Stimulated activated CD8-positive, alpha-beta memory T cell treated with anti-CD3 and anti-CD28 coated beads, Interleukin-15, amount 100 ng/mL, for 24 hours (primary cell): Measurements from ENCODE around the gene GORASP2.
A peak's percentile ranks its signal among the peaks of the same experiment; 100 is the strongest.

Experiments used
- DNase-seq: peaks from one replicate; pipeline ENCODE4 v3.0.0-alpha.2; 2020; ENCODE audit warnings: low read depth

GORASP2 gene

DNA sequence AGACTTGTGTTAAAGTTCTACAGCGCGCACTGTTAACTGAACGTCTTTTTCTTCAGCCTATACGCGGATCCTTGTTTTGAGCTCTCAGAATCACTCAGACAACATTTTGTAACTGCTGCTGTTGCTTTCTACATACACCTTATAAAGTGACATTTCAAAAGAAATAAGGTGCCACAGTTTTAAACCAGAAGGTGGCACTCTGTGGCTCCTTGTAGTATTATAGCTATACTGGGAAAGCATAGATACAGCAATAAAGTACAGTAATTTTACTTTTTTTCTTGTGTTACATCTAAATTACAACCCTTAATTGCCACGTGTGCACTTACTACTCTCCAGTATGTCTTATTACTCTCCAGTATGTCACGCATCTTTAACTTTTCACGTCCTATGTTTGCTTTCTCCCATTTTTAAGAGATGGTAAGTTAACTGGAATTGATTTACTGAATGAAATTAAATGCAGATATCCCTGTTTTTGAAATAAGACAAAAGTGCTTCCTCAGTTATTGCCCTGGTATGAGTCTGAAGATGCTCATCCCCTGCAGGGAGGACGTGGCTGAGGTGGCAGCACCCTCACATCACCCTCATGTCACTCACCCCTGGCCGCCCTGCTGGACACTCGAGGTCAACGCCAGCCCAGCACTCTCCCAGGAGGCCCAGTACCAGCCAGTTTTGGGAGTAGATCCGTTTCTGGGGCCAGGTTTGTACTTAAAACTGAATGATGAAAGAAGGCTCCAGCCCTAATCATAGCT, 37.8 kb downstream of the GORASP2 start:
- no peak for DNase-seq

DNA sequence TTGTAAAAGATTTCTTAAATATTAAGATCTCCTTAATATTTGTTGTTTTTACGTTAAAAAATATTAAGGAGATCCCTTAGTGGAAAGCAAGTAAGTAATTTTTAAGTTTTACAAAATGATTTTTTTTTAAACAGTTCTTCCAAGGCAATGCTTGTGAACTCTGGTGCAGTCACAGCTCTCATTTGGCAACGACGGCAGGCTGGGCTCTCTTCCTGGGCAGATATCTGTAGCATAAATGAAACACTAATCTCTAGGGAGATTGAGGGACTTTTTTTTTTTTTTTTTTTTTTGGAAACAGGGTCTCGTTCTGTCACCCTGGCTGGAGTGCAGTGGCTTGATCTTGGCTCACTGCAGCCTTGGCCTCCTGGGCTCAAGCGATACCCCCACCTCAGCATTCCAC, 38.5 kb downstream of the GORASP2 start:
- no peak for DNase-seq

DNA sequence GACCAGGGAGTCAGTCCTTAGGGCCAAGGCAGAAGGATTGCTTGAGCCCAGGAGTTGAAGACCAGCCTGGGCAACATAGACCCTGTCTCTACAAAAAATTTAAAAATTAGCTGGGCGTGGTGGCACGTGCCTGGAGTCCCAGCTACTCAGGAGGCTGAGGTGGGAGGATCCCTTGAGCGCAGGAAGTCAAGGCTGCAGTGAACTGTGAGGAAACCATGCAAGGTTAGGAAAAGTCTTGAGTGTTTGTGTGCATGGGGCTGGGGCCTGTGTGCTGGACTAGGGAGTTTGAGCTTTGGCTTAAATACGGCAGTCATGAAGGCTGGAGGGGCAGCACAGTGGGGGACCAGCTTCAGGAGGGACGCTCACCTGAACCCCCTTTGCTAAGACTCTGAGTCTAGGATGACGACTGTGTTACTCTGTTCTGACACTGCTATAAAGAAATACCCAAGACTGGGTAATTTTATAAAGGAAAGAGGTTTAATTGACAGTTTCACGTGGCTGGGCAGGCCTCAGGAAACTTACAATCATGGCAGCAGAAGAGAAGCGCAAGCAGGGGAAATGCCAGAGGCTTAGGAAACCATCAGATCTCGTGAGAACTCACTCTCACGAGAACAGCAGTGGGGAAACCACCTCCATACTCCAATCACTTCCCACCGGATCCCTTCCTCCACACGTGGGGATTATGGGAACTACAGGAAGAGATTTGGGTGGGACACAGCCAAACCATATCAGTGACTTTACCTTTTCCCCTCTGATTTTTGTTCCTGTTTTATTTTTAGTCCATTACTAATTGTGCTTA, 39.4 kb downstream of the GORASP2 start:
- DNase-seq: no peak

DNA sequence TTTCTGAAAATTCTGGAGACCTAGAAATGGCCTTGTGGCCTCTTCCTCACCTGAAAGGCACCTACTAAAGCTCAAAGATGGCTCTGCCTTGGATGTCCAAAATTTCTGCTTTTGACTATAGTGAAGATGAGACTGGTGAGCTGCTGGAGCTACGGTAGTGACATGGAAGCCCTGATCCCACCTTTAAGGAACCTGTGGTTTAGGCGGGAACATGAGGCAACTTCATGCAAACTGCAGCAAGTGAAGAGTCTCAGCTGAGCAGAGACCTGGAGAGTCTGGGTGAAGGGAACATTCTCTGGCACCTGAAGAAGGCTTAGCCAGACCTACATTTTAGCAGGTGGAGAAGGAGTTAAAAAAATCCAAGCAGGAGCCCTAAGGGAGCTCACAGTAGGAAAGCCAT, 40.0 kb downstream of the GORASP2 start:
- no peak for DNase-seq

DNA sequence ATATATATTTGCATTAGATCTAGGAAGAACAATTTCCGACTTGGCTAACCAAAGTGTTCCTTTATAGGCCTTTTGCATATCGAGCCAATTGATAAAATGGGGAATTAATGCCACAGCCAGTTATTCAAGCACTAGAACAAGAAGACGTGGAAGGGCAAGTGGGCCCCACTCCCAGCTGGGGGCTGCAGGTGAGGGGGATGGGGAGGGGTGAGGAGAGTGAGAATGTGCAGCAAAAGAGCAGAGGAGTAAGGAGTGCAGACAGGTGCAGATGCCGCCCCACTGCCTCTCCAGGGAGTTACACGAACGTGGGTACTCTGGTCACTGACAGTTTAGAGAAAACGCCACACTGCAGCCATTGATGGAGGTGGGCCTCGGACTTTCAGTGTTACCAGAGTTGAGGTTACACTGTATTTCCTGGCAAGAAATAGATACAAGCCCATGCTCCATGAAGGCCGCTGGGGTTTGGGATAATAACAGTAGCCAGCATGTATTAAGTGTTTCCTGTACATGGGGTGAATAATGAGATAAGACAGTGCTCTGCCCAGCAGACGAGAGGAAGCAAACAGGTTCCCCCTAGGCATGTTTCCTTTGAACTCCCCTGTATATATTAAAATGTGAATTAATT, 40.9 kb downstream of the GORASP2 start:
- no peak for DNase-seq

DNA sequence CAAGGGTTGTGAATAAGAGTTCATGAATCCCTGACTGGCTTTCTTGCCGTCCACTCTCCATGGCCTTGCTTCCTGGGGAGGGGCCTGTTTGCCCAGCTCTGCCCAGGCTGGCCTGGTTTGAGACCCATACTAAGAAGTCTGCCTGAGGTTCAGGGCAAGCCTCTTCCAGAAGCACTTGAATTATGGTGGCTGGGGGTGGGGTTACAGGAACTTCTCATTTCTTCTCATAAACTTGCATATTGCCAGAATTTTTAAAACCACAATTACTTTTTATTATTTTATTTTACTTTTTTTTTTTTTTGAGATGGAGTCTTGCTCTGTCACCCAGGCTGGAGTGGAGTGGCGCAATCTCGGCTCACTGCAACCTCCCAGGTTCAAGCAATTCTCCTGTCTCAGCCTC, 42.0 kb downstream of the GORASP2 start:
- DNase-seq: no peak

DNA sequence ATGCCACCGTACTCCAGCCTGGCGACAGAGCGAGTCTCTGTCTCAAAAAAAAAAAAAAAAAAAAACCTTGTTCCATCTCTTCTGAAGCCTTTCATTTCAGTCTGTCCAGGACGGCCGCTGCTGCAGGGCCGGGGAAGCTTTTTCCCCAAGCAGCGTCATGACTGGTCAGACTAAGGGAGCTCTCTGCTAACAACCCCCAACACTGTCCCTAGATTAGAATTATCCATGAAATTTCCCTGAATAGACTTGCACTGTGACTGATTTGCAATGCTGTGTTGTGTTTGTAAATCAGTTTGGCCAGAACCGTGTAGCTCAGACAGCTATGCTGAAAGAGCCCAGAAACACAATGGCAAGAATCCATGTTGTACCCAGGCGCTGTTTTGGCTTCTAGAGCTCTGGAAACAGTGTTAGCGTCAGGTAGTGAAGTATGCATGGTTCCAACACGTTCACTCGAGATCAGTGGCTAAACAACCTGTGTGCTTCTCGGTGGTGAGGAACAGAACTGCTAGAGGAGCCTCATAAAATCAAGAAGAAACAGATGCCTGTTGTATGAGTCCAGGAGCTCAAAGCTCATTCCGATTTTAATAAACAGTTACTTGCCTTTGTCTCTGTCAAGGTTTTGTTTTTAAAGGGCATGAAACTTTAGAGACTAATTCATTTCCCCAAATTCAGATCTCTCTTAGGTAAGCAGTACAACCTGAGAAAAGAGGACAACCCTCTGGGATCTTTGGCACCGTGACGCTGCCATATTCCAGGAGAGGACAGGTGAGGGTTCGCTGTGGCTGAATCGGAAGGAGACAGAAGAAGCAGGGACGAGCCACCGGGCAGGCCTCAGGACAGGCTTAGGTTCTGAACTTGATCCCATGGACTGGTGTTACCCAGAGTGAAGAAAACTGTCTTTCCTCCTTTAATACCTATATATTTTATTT, 43.5 kb downstream of the GORASP2 start:
- DNase-seq: no peak

DNA sequence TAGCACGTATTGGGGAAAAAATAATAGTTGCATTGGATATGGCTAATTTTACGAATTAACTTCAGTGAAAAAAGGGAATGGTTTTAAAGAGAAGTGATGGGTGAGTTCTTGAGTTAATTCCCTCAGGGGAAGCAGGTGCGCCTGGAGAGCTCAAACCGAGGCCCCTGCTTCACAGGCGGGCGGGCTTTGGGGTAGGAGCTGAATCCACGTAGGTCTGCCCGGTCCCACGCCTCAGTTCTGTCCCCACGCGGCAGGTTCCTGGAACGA, 44.1 kb downstream of the GORASP2 start:
- DNase-seq: no peak

DNA sequence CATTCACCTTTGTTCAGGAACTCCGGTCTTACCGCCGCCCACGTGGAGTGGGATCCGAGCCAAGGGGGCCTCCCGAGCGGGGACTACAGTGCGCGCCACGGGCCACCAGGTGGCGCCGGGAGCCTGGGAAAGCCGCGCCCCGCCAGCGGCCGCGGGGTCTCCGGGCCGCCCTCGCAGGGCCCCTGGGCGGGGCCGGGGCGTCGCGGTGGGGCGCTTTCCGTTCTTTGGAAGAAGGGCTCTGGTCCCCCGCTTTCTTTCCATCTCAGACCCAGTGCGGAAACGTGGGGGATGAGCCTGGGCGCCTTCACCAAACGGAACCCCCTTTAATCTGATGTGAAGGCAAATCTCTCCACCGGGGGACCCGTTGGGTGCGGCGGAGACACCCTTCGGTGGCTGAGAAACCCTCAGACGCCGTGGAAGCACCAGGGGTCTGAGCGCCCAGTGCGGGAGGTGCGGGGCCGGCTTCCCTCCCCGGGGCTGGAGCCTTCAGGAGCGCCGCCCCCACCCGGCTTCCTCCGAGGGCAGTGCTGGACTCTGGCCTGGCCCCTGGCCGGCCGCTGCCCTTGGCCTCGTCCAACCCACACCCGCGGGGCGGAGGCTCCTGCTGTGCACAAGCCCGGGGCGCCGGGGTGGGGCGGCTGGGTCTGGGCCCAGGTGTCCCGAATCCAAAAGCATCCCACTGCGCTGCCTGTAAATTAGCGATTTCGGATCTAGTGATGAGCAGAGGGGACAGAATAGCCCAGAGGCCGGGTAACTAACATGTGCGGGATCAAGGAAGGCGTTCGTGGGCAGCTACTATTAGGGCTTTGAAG, 44.6 kb downstream of the GORASP2 start:
- peak; percentile 81 for DNase-seq

DNA sequence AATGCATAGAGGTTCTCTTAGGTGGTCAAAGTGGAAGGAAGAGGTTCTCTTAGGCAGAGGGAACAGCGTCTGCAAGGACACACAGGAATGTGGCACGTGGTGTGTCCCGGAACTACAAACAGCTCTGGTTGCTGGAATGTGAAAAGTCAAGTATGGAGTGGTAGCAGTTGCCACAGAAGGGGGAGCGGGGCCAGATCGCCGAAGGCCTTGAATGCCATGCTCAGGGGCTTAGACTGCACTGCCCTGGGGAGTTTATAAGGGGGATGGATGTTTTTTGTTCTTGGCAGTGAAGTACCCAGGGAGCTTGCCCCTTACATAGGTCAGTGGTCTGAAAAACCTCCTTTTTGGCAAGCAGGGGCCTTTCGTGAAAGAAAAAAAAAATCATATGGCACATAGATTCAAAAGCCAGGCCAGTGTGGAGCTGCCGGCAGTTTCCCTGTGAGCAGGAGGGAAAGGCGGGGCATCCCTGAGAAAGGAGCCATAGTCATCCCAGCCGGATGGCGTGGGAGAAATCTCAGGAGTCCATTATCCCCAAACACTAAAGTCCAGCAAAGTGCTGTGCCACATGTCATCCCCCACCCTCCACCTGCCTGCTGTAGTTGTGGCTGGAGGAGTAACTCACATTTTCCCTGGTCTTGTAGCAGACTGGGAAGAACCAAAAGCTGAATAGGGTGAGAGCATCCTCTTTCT, 45.4 kb downstream of the GORASP2 start:
- DNase-seq: no peak

DNA sequence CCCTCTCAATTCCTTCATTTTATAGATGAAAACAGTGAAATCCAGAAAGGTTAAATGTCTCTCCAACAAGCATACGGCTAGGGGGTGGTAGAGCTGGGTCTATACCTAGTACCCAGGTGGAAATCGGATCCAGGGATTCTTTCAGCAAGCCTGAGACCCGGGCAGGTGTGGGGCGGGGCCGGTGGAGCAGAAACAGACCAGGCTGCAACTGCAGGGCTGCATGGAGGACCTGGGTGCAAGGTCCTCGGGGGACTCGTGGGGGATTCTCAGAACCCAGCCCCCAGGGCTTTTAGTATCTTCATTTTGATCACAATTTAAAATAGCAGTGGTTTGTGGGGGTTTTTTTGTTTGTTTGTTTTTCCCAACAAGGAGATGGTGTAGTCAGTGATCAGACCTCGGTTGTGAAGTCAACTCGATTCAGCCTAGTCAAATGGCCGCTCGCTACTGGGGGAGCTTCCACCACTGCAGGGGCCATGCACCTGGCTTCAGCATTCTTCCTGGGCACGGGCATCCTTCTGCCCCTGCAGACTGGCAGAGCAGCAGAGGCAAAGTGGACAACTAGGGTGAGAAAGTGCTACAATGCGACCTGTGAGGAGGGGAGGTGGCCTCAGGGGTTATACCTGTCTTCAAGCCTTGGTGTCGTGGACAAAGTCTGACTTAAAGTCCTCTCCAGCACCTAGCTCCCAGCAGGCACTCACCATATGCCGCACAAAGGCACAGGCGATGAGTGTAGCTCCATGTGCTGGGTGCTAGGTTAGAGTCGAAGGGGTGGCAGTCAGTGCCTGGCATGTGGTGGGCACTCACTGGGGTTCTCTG, 46.3 kb downstream of the GORASP2 start:
- no peak for DNase-seq

DNA sequence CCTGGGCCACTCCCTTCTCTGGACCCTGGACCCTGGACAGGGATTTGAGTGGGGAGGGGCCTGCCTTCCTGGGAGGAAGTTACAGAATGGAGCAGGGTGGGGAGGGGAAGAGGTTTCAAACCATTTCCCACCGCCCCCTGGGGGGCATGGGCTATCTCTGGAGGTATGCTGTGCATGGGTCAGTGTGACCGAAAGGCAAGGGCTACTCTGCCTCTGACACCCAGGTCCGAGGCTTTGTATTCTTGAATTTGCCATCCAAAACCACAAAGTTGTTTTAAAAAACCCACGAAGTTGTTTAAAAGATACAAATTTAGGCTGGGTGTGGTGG, 46.9 kb downstream of the GORASP2 start:
- no peak for DNase-seq

DNA sequence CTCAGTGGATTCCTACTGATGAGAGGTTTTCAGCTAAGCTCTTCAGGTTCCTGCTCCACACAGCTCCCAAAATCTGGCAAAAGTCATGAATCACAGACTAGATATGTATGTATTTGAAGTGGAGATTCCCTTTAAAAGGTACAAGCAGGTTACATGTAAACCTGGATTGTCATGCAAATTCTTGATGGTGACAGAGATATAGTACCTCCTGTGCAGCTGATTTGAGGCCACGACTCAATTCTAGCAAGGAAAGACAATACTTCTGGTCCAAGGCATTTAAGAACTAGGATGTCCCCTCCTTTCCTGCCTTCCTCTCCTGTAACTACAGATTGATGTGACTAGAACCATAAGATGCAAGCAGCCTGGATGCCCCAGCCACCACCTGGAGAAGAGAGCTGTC, 55.0 kb downstream of the GORASP2 start:
- DNase-seq: no peak

DNA sequence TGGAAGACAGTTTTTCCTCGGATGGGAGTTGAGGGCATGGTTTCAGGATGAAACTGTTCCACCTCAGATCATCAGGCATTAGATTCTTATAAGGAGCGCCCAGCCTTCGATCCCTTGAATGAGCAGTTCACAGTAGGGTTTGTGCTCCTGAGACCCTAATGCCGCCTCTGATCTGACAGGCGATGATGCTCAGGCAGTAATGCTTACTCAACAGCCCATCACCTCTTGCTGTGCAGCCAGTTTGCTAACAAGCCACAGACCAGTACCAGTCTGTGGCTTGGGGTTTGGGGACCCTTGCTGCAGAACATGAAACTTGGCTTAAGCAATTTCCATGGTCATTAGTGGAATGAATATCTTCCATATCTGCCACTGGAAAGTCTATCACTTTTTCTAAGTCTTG, 56.4 kb downstream of the GORASP2 start:
- no peak for DNase-seq

DNA sequence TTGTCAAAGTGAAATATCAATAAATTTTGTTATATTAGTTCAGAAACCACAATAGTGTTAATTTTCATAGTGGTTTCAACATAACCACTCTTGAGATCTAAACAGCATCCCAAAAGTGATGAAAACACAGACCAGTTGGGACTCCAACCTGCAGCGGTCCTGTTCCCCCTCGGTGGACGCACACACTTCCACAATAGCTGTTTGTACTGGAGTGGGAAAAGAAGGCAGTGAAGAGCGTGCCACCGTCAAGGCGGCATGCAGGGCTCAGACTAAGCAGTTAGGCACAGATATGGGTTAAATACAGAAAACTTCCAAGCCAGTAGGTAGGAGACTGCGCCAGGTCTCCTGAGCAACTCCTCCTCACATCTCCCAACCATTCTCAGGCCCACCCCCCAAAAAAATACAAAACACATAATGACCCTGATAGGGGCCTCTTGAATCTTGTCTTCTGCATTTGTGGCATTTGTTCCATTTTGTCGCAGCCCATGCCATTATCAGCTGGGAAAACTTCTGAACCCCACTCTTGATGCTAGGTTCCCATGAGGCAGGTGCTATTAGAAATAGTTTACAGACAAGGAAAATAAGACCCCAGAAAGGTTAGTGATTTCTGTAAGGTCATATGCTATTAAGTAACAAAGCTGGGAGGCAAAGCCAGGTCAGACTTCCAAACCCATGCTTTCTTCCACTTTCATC, 57.7 kb downstream of the GORASP2 start:
- DNase-seq: no peak

DNA sequence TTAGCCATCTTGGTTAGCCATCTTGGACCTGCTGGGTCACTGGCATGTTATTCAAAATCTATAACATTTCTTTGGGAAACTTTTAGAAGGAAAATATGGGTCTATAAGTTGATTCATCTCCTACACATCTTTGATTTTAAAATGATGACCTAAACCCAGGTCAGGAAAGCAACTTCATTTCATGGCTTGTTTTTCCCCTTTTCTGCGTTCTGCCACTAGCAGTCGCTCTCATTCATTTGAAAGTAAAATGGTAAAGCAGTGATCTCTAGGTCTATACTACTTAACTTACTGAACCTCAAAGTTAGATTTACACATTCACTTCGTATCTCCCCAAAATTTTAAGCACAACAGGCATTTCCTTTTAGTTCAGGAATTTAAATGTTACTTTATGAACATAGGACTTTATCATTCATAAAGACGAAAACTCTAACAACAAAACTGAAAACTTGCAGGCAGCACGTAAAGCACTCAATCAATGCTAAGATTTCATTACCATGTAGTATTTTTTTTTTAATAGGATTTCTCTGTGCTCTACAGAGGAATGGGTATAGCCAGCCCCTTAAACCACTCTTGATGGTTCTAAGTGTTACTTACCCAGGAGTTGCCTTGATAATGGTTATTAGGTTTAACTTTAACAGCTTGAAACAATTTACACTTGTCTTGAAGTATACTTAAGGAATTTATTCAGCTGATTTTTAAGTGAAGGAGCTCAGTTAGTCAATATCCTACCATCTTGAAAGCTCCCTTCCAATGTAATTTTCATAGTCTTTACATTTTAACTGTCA, 62.5 kb downstream of the GORASP2 start:
- DNase-seq: no peak

DNA sequence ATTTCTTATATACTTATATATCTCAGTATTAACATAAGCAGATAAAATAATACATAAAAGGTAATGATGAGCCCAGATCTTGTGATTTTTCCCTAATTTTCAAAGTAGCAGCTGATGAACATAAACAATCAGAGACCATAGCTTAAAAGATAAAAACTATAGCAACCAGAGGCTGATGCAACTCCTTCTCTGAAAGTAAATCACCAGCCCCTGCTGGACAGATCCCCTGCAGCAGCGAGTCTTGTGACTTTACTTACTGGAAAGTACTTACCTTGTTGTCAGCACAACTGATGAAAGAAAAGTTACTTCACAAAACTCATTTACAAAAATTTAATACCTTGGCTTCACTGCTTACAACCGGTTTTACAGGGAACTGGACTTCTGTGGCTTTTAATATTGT, 67.3 kb downstream of the GORASP2 start:
- DNase-seq: no peak

DNA sequence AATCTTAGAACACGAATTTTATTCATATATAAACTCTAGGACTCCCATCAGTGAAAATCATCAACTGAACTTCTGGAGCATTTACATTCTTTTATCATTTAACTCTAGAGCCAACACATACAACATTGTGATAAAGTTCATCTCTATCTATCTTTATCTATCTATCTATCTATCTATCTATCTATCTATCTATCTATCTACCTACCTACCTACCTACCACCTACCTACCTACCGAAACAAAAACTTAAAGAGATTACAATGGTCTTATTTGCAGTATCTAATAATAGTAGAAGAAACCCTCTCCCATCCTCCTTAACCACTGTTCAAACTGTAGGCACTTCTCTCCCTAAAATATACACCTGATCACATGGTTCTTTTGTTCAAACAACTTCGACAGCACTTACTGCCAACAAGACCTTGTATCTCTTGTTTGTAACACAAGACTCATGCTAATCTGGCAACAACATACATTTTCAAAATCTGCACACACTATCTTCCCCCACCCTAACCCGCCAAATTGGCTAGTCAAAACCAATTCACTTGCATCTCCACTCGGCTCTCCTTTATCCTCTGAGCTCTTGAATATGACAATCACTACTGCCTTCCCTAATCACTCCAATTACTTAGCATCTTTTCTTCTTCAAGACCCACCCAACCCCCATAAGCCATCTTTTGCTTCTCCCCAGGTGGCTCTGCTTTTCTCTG, 69.0 kb downstream of the GORASP2 start:
- no peak for DNase-seq
